GM12878 (cell line): ENCODE measurements around the gene ALOXE3. TPM values are rescaled to one million over a fixed set of nuclear protein-coding genes. Genes with fewer than 3 reads are reported as not detected.
A peak's percentile ranks its signal among the peaks of the same experiment; 100 is the strongest.

Source experiments
- CBX3 ChIP-seq: fragments of 200-600 bp; sonication (generic); IDR thresholded peaks from 2 replicates; pipeline ENCODE4 v1.6.1; 2016; ENCODE audit warnings: low read depth, borderline replicate concordance
- CEBPZ ChIP-seq: fragments of 150-350 bp; IDR thresholded peaks from 2 replicates; pipeline ENCODE4 v1.6.1; 2016; ENCODE audit warnings: low read depth, low read length
- CREM ChIP-seq: IDR thresholded peaks from 2 replicates; pipeline ENCODE4 v1.6.1; 2014; ENCODE audit warnings: antibody characterized with exemption, low read depth
- CTCF ChIP-seq, 3 experiments: IDR thresholded peaks in 2 of 3; conservative IDR thresholded peaks in 1 of 3; 2 replicates each; pipeline ENCODE4 v1.5.1; 2011; ENCODE audit warnings: low read depth in 3 of 3, low read length in 3 of 3, mild to moderate bottlenecking in 3 of 3, control low read depth in 2 of 3, moderate library complexity in 2 of 3, inconsistent platforms in 1 of 3, mixed read lengths in 1 of 3; ENCODE audit not compliant: control insufficient read depth in 2 of 3, insufficient read depth in 1 of 3; ENCODE audit errors: extremely low read depth in 1 of 3
- EED ChIP-seq: sonication (generic); IDR thresholded peaks from 2 replicates; pipeline ENCODE4 v1.6.1; 2016; ENCODE audit warnings: antibody characterized with exemption, low read depth
- EGR1 ChIP-seq, 2 experiments: IDR thresholded peaks; 1 replicate in 1 of 2; 2 replicates in 1 of 2; pipeline ENCODE4 v1.6.1; 2011 to 2012; ENCODE audit warnings: low read depth in 2 of 2, low read length in 2 of 2, borderline replicate concordance in 1 of 2, mild to moderate bottlenecking in 1 of 2, moderate library complexity in 1 of 2
- HDAC6 ChIP-seq: fragments of 200-600 bp; sonication (generic); IDR thresholded peaks from one replicate; pipeline ENCODE4 v1.8.0; 2017; ENCODE audit warnings: antibody characterized with exemption; ENCODE audit not compliant: unreplicated experiment
- IRF3 ChIP-seq: fragments of 450-650 bp; IDR thresholded peaks from 2 replicates; pipeline ENCODE4 v1.6.1; 2014; ENCODE audit warnings: mild to moderate bottlenecking
- JUND ChIP-seq: IDR thresholded peaks from 2 replicates; pipeline ENCODE4 v1.6.1; 2012; ENCODE audit warnings: low read depth, mild to moderate bottlenecking, low read length, improper control_type of control experiment, moderate library complexity
- MLLT1 ChIP-seq: fragments of 450-650 bp; IDR thresholded peaks from 2 replicates; pipeline ENCODE4 v1.6.1; 2016; ENCODE audit warnings: mild to moderate bottlenecking
- NR2F1 ChIP-seq: fragments of 450-650 bp; conservative IDR thresholded peaks from 2 replicates; pipeline ENCODE4 v1.6.1; 2017; ENCODE audit warnings: mild to moderate bottlenecking
- PML ChIP-seq: IDR thresholded peaks from 2 replicates; pipeline ENCODE4 v1.6.1; 2012; ENCODE audit warnings: low read length, inconsistent platforms
- RB1 ChIP-seq: fragments of 450-650 bp; formaldehyde crosslinking; IDR thresholded peaks from 2 replicates; pipeline ENCODE4 v1.6.1; 2017; ENCODE audit warnings: mild to moderate bottlenecking, borderline replicate concordance
- SIN3A ChIP-seq: IDR thresholded peaks from 2 replicates; pipeline ENCODE4 v1.6.1; 2012; ENCODE audit warnings: low read depth, low read length, improper control_type of control experiment
- SIX5 ChIP-seq: IDR thresholded peaks from 2 replicates; pipeline ENCODE4 v1.6.1; 2011; ENCODE audit warnings: mild to moderate bottlenecking, low read depth, low read length, moderate library complexity; ENCODE audit not compliant: severe bottlenecking
- SPI1 ChIP-seq: IDR thresholded peaks from 2 replicates; pipeline ENCODE4 v1.6.1; 2011; ENCODE audit warnings: low read depth, mild to moderate bottlenecking, low read length, moderate library complexity, borderline replicate concordance; ENCODE audit not compliant: insufficient read depth
- ZBTB11 ChIP-seq: fragments of 450-650 bp; formaldehyde crosslinking; IDR thresholded peaks from 2 replicates; pipeline ENCODE4 v1.5.0; 2022; ENCODE audit warnings: mild to moderate bottlenecking, missing genetic modification characterization
- polyA plus RNA-seq, 11 experiments: library from polyadenylated mRNA; depleted of rRNA in 4 of 11; unstranded in 6 of 11; stranded (reverse) in 5 of 11; fragments of >200 nt; fragmentation: Nextera tagmentation in 4 of 11; fragmentation: Illumina TruSeq in 1 of 11; extraction: Ambion mirVana in 4 of 11; extraction: Trizol in 1 of 11; gene quantifications; 1 replicate in 1 of 11; 2 replicates in 10 of 11; pipeline versions ENCODE4 v1.2.1 to v1.2.3, GENCODE V29; 2011 to 2016; ENCODE audit warnings: inconsistent platforms in 2 of 11, missing spikeins in 2 of 11, low read depth in 1 of 11
- total RNA-seq, 4 experiments: library from RNA; depleted of rRNA in 3 of 4; stranded (reverse); fragments of >200 nt in 3 of 4; fragmentation: Illumina TruSeq in 1 of 4; extraction: Trizol in 1 of 4; gene quantifications; 2 replicates each; pipeline versions ENCODE4 v1.2.1 to v1.2.3, GENCODE V29; 2013 to 2021

ALOXE3 gene
- total and polyA plus RNA-seq, 10 of the 15 experiments (the other 5 are each of a cell fraction or from before 2014, with no cell fraction given), result 0.04 TPM; not detected in 9

GRCh38 chr17:8153957-8154607 is 35.8 kb upstream of the ALOXE3 start (continued):
- TF ChIP-seq CEBPZ, result no peak
- no peak for TF ChIP-seq RB1
- no peak for TF ChIP-seq SPI1
- TF ChIP-seq SIN3A, result no peak
- no peak for TF ChIP-seq CTCF (IDR thresholded peaks at IDR 0.05 in 2 of 3, conservative IDR thresholded peaks at IDR 0.05 in 1 of 3; ENCODE audit: control insufficient read depth in 2 of 3, extremely low read depth in 1 of 3, insufficient read depth in 1 of 3, low read depth in 3 of 3, low read length in 3 of 3)
- peak; percentile 83 for TF ChIP-seq CREM
- peak in 1 of 2 experiments; percentile 80; a peak in 2 of 3 replicates for TF ChIP-seq EGR1 (IDR thresholded peaks at IDR 0.05; ENCODE audit: borderline replicate concordance in 1 of 2, low read depth in 2 of 2, low read length in 2 of 2)
- no peak for TF ChIP-seq HDAC6
- TF ChIP-seq PML, result no peak
- 0 out of 2 replicates have a peak, but pooled peaks have one; percentile 23 for TF ChIP-seq EED
- TF ChIP-seq IRF3, result no peak
- TF ChIP-seq NR2F1, result no peak
- TF ChIP-seq ZBTB11 (CRISPR knock-in tag), result no peak
- TF ChIP-seq SIX5, result no peak
- TF ChIP-seq MLLT1, result 0 out of 2 replicates have a peak, but pooled peaks have one; percentile 20
- no peak for TF ChIP-seq JUND
- TF ChIP-seq CBX3, result no peak
